Body of pancreas (tissue), 4 donors: Measurements from ENCODE around the gene HCN3.

Experiments
- POLR2A ChIP-seq, 3 donors: fragments of 450-650 bp; IDR thresholded peaks; one replicate each; pipeline ENCODE4 v1.6.1; 2016; ENCODE audit warnings: antibody characterized with exemption in 3 of 3, mild to moderate bottlenecking in 2 of 3
- TF ChIP-seq, protein P1 (sequence below), 7 experiments: fragments of 450-650 bp in 4 of 7; fragments of 200-600 bp in 3 of 7; sonication (generic) in 3 of 7; IDR thresholded peaks; one replicate each; pipeline ENCODE4 v1.5.1; 2016 to 2019; ENCODE audit warnings: antibody characterized with exemption in 7 of 7

- TF ChIP-seq, protein P1, sequence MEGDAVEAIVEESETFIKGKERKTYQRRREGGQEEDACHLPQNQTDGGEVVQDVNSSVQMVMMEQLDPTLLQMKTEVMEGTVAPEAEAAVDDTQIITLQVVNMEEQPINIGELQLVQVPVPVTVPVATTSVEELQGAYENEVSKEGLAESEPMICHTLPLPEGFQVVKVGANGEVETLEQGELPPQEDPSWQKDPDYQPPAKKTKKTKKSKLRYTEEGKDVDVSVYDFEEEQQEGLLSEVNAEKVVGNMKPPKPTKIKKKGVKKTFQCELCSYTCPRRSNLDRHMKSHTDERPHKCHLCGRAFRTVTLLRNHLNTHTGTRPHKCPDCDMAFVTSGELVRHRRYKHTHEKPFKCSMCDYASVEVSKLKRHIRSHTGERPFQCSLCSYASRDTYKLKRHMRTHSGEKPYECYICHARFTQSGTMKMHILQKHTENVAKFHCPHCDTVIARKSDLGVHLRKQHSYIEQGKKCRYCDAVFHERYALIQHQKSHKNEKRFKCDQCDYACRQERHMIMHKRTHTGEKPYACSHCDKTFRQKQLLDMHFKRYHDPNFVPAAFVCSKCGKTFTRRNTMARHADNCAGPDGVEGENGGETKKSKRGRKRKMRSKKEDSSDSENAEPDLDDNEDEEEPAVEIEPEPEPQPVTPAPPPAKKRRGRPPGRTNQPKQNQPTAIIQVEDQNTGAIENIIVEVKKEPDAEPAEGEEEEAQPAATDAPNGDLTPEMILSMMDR (IDR thresholded peaks at IDR 0.05): no peak
- no peak for TF ChIP-seq POLR2A (IDR thresholded peaks at IDR 0.05)
These were observed 48.8 kb downstream of the HCN3 start for GRCh38 chr1:155326020-155326526.
